HEK293 (cell line): Measurements from ENCODE around the gene DHX40.

ENCODE experiments used
- HOXD13 ChIP-seq: sonication (generic); formaldehyde crosslinking; IDR thresholded peaks from 2 replicates; pipeline ENCODE4 v1.8.0; 2022; ENCODE audit warnings: missing genetic modification reagents, borderline replicate concordance
- IKZF3 ChIP-seq: fragments of 450-650 bp; IDR thresholded peaks from 2 replicates; pipeline ENCODE4 v1.5.0; 2018; ENCODE audit warnings: missing biosample characterization, mild to moderate bottlenecking, missing genetic modification characterization, moderate library complexity
- ZBTB20 ChIP-seq: fragments of 450-650 bp; formaldehyde crosslinking; IDR thresholded peaks from 2 replicates; pipeline ENCODE4 v1.5.1; 2016; ENCODE audit warnings: missing biosample characterization, missing genetic modification characterization
- ZBTB44 ChIP-seq: fragments of 450-650 bp; IDR thresholded peaks from 2 replicates; pipeline ENCODE4 v1.5.1; 2018; ENCODE audit warnings: missing biosample characterization, mild to moderate bottlenecking, missing genetic modification characterization
- ZBTB8A ChIP-seq: fragments of 450-650 bp; formaldehyde crosslinking; IDR thresholded peaks from 2 replicates; pipeline ENCODE4 v1.5.1; 2016; ENCODE audit warnings: missing biosample characterization, missing genetic modification characterization
- ZFHX2 ChIP-seq: fragments of 450-650 bp; formaldehyde crosslinking; conservative IDR thresholded peaks from 2 replicates; pipeline ENCODE4 v1.5.1; 2016; ENCODE audit warnings: missing biosample characterization, missing genetic modification characterization
- ZNF148 ChIP-seq: fragments of 450-650 bp; formaldehyde crosslinking; IDR thresholded peaks from 2 replicates; pipeline ENCODE4 v1.5.0; 2017; ENCODE audit warnings: missing biosample characterization, missing genetic modification characterization, borderline replicate concordance
- ZNF2 ChIP-seq: fragments of 450-650 bp; formaldehyde crosslinking; IDR thresholded peaks from 2 replicates; pipeline ENCODE4 v1.5.1; 2016; ENCODE audit warnings: missing biosample characterization, missing genetic modification characterization
- ZNF214 ChIP-seq: fragments of 450-650 bp; formaldehyde crosslinking; IDR thresholded peaks from 2 replicates; pipeline ENCODE4 v1.5.1; 2017; ENCODE audit warnings: missing biosample characterization, mild to moderate bottlenecking, missing genetic modification characterization, borderline replicate concordance
- ZNF223 ChIP-seq: fragments of 450-650 bp; formaldehyde crosslinking; IDR thresholded peaks from 2 replicates; pipeline ENCODE4 v1.5.1; 2016; ENCODE audit warnings: missing biosample characterization, missing genetic modification characterization
- ZNF248 ChIP-seq: fragments of 450-650 bp; formaldehyde crosslinking; IDR thresholded peaks from 2 replicates; pipeline ENCODE4 v1.5.1; 2017; ENCODE audit warnings: missing biosample characterization, missing genetic modification characterization
- ZNF26 ChIP-seq: fragments of 450-650 bp; formaldehyde crosslinking; IDR thresholded peaks from 2 replicates; pipeline ENCODE4 v1.5.1; 2016; ENCODE audit warnings: missing biosample characterization, missing genetic modification characterization
- ZNF324 ChIP-seq: fragments of 450-650 bp; formaldehyde crosslinking; IDR thresholded peaks from 2 replicates; pipeline ENCODE4 v1.5.1; 2016; ENCODE audit warnings: missing biosample characterization, missing genetic modification characterization
- ZNF341 ChIP-seq: fragments of 450-650 bp; formaldehyde crosslinking; IDR thresholded peaks from 2 replicates; pipeline ENCODE4; 2016; ENCODE audit warnings: low read depth, missing biosample characterization, missing genetic modification characterization
- ZNF366 ChIP-seq: fragments of 450-650 bp; formaldehyde crosslinking; conservative IDR thresholded peaks from 2 replicates; pipeline ENCODE4 v1.5.1; 2016; ENCODE audit warnings: missing biosample characterization, missing genetic modification characterization
- ZNF394 ChIP-seq: fragments of 450-650 bp; formaldehyde crosslinking; IDR thresholded peaks from 2 replicates; pipeline ENCODE4 v1.5.1; 2016; ENCODE audit warnings: missing biosample characterization, missing genetic modification characterization, mild to moderate bottlenecking, moderate library complexity, borderline replicate concordance
- ZNF510 ChIP-seq: fragments of 450-650 bp; formaldehyde crosslinking; IDR thresholded peaks from 2 replicates; pipeline ENCODE4 v1.5.1; 2018; ENCODE audit warnings: mild to moderate bottlenecking, missing genetic modification characterization, missing biosample characterization; ENCODE audit not compliant: insufficient replicate concordance
- ZNF514 ChIP-seq: fragments of 450-650 bp; formaldehyde crosslinking; IDR thresholded peaks from 2 replicates; pipeline ENCODE4 v1.5.1; 2016; ENCODE audit warnings: missing biosample characterization, missing genetic modification characterization
- ZNF521 ChIP-seq: fragments of 450-650 bp; formaldehyde crosslinking; IDR thresholded peaks from 2 replicates; pipeline ENCODE4 v1.5.1; 2017; ENCODE audit warnings: missing biosample characterization, mild to moderate bottlenecking, missing genetic modification characterization
- ZNF544 ChIP-seq: fragments of 450-650 bp; formaldehyde crosslinking; IDR thresholded peaks from 2 replicates; pipeline ENCODE4 v1.5.0; 2017; ENCODE audit warnings: missing biosample characterization, missing genetic modification characterization
- ZNF548 ChIP-seq: fragments of 450-650 bp; formaldehyde crosslinking; IDR thresholded peaks from 2 replicates; pipeline ENCODE4 v1.5.1; 2016; ENCODE audit warnings: missing biosample characterization, missing genetic modification characterization
- ZNF571 ChIP-seq: fragments of 450-650 bp; formaldehyde crosslinking; IDR thresholded peaks from 2 replicates; pipeline ENCODE4 v1.5.0; 2017; ENCODE audit warnings: missing biosample characterization, missing genetic modification characterization
- ZNF623 ChIP-seq: fragments of 450-650 bp; formaldehyde crosslinking; IDR thresholded peaks from 2 replicates; pipeline ENCODE4 v1.5.1; 2016; ENCODE audit warnings: missing biosample characterization, missing genetic modification characterization
- ZNF624 ChIP-seq: fragments of 450-650 bp; formaldehyde crosslinking; IDR thresholded peaks from 2 replicates; pipeline ENCODE4 v1.5.1; 2017; ENCODE audit warnings: missing biosample characterization, missing genetic modification characterization
- ZNF626 ChIP-seq: fragments of 450-650 bp; sonication (Bioruptor Pico); formaldehyde crosslinking; IDR thresholded peaks from 2 replicates; pipeline ENCODE4 v1.5.1; 2018; ENCODE audit warnings: missing biosample characterization, missing genetic modification characterization, inconsistent platforms
- ZNF629 ChIP-seq: fragments of 450-650 bp; formaldehyde crosslinking; IDR thresholded peaks from 2 replicates; pipeline ENCODE4 v1.5.1; 2017; ENCODE audit warnings: missing biosample characterization, missing genetic modification characterization
- ZNF654 ChIP-seq: fragments of 450-650 bp; formaldehyde crosslinking; IDR thresholded peaks from 2 replicates; pipeline ENCODE4 v1.5.1; 2016; ENCODE audit warnings: low read depth, missing biosample characterization, missing genetic modification characterization
- ZSCAN16 ChIP-seq: fragments of 450-650 bp; formaldehyde crosslinking; IDR thresholded peaks from 2 replicates; pipeline ENCODE4 v1.5.1; 2016; ENCODE audit warnings: missing biosample characterization, missing genetic modification characterization
- TF ChIP-seq, protein P1 (sequence below): fragments of 450-650 bp; formaldehyde crosslinking; IDR thresholded peaks from 2 replicates; pipeline ENCODE4 v1.5.1; 2016; ENCODE audit warnings: missing biosample characterization, missing genetic modification characterization
- TF ChIP-seq, protein P2 (sequence below): fragments of 450-650 bp; formaldehyde crosslinking; IDR thresholded peaks from 2 replicates; pipeline ENCODE4 v1.5.1; 2016; ENCODE audit warnings: missing biosample characterization, missing genetic modification characterization

The DHX40 gene

DNA sequence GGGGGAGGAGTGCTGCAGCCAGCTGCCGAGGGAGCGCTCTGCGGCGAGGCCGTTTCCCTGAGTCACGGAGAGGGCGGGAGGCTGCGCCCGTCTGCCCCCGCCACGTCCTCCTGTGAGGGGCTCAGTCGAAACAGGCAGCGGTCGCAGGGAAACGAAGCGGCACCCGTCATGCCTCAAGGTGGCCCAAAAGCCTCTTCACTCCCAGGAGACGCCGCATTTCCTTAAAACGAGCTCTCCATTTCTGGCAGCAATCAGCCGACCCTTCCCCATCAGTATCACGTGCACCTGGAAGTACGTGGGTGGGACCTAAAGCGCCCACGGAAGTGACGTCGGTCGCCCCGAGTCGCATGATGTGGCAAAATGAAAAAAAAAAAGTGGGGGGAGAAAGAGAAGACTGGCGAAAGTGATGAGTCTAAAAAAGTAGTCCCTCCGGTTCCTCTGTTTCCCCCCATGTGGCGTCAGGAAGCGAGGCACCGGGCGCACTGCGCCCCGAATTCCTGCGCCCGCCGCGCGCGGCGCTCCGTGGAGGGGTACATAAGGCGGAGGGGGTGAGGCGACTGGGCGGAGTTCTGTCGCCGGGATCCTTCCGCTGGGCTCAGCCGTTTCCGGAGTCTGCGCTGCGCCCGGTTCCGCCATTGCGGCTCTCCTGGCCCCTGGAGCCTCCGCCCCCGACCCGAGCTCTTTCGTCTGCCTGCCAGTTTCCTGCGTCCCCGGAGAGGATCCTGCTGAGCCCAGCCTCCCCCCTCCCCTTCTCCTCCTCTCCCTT is 54.1 kb downstream of the DHX40 start, which contains the start of gene CLTC (continued):
- peak; percentile 70 for TF ChIP-seq ZBTB20 (tag by site-specific recombination)
- TF ChIP-seq, protein P1, sequence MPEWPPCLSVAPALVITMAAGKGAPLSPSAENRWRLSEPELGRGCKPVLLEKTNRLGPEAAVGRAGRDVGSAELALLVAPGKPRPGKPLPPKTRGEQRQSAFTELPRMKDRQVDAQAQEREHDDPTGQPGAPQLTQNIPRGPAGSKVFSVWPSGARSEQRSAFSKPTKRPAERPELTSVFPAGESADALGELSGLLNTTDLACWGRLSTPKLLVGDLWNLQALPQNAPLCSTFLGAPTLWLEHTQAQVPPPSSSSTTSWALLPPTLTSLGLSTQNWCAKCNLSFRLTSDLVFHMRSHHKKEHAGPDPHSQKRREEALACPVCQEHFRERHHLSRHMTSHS: no peak
- no peak for TF ChIP-seq ZNF248 (tag by site-specific recombination)
- TF ChIP-seq ZNF341 (tag by site-specific recombination): peak; percentile 92
- TF ChIP-seq ZBTB8A (tag by site-specific recombination): peak; percentile 100
- TF ChIP-seq HOXD13 (CRISPR knock-in tag): no peak
- TF ChIP-seq ZNF571 (tag by site-specific recombination): no peak
- peak; percentile 98 for TF ChIP-seq ZNF629 (tag by site-specific recombination)
- TF ChIP-seq ZNF544 (tag by site-specific recombination): no peak
- peak; percentile 83 for TF ChIP-seq ZNF394 (tag by site-specific recombination)
- TF ChIP-seq ZFHX2: peak; percentile 98
- peak; percentile 62; the same call in 1 of the 2 replicates for TF ChIP-seq ZSCAN16 (tag by site-specific recombination)
- peak; percentile 52 for TF ChIP-seq ZNF623 (tag by site-specific recombination)
- TF ChIP-seq ZNF324: peak; percentile 100
- 0 out of 2 replicates have a peak, but pooled peaks have one; percentile 7 for TF ChIP-seq ZNF654
- TF ChIP-seq ZNF366 (tag by site-specific recombination): peak; percentile 87
- peak; percentile 95 for TF ChIP-seq ZNF2 (tag by site-specific recombination)
- no peak for TF ChIP-seq ZNF624
- TF ChIP-seq ZNF626 (tag by site-specific recombination): no peak
- TF ChIP-seq ZNF510 (tag by site-specific recombination): no peak
- peak; percentile 84 for TF ChIP-seq ZBTB44 (tag by site-specific recombination)
- no peak for TF ChIP-seq ZNF521 (tag by site-specific recombination)
- peak; percentile 86 for TF ChIP-seq IKZF3
- no peak for TF ChIP-seq ZNF214 (tag by site-specific recombination)
- TF ChIP-seq ZNF514: no peak
- TF ChIP-seq ZNF548 (tag by site-specific recombination): 0 out of 2 replicates have a peak, but pooled peaks have one; percentile 11
- peak; percentile 89; the same call in 1 of the 2 replicates for TF ChIP-seq ZNF148
- TF ChIP-seq, protein P2, sequence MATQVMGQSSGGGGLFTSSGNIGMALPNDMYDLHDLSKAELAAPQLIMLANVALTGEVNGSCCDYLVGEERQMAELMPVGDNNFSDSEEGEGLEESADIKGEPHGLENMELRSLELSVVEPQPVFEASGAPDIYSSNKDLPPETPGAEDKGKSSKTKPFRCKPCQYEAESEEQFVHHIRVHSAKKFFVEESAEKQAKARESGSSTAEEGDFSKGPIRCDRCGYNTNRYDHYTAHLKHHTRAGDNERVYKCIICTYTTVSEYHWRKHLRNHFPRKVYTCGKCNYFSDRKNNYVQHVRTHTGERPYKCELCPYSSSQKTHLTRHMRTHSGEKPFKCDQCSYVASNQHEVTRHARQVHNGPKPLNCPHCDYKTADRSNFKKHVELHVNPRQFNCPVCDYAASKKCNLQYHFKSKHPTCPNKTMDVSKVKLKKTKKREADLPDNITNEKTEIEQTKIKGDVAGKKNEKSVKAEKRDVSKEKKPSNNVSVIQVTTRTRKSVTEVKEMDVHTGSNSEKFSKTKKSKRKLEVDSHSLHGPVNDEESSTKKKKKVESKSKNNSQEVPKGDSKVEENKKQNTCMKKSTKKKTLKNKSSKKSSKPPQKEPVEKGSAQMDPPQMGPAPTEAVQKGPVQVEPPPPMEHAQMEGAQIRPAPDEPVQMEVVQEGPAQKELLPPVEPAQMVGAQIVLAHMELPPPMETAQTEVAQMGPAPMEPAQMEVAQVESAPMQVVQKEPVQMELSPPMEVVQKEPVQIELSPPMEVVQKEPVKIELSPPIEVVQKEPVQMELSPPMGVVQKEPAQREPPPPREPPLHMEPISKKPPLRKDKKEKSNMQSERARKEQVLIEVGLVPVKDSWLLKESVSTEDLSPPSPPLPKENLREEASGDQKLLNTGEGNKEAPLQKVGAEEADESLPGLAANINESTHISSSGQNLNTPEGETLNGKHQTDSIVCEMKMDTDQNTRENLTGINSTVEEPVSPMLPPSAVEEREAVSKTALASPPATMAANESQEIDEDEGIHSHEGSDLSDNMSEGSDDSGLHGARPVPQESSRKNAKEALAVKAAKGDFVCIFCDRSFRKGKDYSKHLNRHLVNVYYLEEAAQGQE (tag by site-specific recombination): peak; percentile 69; the same call in 1 of the 2 replicates
- TF ChIP-seq ZNF26 (tag by site-specific recombination): no peak
- 0 out of 2 replicates have a peak, but pooled peaks have one; percentile 64 for TF ChIP-seq ZNF223
